GM19035 (cell line): ENCODE results near the gene ZMYND10.

Source experiments
- ATAC-seq: cut with Tn5 transposase; IDR thresholded peaks from one replicate; pipeline ENCODE4 v1.9.1; 2021; ENCODE audit not compliant: unreplicated experiment

Gene ZMYND10

DNA sequence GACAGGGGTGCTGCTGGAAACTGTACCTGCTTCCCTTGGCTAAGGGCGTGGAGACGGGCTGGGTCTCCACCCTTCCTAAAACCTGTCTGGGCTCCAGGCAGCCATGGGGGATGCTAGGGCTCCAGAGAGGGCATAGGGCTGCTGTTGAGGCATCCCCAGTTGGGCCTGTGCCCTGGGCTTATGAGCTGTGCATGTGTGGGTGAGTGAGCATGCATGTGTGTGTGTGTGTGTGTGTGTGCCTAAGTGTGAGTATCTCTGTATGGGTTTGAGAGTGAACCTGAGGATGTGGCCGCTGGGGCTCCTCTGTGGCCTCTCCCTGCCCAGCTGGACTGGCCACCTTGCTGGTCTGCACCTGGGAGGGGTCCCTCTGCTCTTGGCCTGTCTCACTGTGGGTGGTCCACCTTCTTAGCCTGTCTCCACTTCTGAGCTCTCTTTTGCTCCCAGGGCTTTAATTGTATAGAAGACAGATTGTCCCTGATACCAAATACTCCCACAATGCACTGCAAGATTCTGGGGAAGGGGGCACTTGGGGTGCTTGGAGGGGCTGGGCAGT, 25.7 kb upstream of the ZMYND10 start:
- ATAC-seq: no peak

DNA sequence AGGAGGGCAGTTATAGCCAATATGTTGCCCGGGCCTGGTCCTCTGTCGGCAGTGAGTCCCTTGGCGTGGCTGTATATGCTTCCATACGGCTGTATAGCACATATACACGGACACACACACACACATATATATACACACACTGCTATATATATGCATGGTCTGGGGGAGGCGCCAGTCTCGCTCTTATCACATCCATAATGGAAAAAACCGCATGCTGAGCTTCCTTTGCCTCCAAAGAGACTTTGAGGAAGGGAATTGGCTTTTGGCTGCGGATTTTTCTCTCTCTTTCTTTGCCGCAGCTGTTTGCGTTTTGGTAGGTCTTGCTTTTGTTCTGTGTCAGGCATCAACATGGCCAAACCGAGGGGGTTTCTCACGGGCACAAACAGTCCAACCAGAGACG, 25.1 kb upstream of the ZMYND10 start:
- ATAC-seq: no peak

DNA sequence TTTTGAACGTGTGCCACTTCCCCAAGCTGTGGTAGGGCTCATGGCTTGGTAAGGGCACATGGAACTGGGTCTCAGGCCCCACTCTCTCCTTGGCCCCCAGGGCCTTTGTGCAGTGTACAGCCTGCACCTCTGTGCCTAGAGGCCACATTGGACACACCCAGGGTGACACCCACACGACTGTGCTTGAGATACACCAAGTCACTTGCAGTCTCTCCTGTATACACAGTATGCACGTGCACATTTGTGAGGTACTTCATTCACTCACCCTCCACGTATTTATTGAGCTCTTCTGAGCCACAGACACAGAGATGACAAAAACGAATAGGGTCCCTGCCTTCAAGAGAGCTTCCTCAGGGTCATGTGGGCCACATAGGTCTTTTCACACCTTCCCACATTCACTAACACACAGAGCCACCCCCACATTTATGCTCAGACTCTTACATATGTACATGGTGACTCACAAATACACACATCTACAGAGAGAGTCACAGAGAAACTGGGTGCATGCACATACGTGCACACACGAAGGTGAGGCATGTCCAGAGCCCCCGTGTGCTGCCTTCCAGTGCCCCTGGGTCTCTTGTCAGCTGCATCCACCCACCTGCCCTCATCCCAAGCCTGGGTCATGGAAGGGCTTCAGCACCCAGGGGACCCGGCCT, 23.6 kb upstream of the ZMYND10 start:
- ATAC-seq: no peak

DNA sequence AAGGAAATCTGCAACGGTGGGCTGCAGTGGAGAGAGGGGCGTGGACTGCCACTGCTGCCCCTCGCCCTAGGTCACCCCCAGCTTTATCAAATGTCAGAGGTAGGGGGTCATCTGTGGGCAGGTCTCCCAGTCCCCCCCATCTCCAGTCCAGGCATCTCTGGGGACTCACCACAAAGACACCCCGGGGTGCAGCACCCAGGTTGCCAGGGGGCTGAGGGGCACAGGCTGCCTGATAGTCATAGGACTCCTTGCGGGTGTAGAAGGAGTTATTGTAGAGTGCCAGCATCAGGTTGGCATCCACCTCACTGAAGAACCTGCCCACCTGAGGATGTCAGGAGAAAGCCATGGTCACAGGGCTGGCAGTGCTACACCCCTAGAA, 20.3 kb upstream of the ZMYND10 start:
- ATAC-seq: peak; percentile 3

DNA sequence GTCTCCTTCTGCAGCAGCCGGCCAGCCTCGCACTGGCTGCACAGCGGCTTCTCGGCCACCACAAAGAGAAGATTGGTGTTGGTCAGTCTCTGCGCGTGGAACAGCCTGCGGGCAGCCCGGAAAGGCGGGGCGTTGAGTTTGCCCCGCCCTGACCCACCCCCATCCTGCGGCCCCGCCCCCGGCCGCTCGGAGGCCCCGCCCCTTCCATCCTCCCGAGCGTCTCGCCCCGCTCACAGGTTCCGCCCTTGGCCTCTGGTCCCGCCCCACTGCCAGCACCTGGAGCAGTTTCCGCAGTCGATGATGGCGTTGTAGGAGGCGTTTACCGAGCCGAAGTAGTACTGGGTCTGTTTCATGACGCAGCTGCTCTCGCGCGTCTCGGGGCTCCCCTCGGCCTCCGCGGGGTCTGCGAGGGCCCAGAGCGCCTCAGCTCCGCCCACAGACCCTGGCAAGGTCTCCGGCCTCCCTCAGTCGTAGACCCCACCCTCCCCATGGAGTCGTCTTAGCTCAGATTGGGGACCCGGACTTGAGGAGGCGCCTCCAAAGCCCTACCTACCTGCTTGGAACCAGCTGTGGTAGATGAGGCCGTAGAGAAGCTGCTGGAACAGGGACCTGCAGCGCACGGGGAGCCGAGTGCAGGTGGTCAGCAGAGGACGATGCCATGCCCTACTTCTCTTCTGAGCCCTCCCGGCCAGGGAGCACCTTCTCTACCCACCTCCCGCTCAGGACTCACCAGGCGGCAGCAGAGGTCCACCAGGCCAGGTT, 19.7 kb upstream of the ZMYND10 start:
- peak; percentile 86 for ATAC-seq

DNA sequence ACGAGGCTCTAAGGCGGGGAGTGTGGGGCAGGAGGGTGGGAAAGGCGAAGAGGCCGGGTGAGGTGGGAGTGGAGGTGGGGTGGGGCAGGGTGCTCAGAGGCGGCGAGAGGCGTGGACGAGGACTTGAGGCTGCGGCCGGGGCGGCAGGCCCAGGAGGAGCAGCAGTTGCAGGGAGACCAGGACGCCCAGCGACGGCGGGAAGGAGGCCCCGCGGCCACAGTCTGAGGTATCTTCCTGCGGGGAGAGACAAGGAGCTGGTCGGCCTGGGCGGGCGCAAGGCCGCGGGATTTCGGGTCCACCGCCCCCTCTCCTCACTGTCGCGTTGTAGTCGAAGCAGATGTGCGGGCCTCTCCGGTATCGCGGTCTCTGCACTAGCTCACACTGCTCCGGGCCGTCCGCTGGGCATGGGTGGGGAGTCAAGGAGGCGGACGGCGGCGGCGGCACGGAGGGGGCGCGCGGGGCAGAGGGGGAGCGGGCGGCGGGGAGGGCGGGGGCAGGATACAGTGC, 19.1 kb upstream of the ZMYND10 start:
- ATAC-seq: peak; percentile 1

DNA sequence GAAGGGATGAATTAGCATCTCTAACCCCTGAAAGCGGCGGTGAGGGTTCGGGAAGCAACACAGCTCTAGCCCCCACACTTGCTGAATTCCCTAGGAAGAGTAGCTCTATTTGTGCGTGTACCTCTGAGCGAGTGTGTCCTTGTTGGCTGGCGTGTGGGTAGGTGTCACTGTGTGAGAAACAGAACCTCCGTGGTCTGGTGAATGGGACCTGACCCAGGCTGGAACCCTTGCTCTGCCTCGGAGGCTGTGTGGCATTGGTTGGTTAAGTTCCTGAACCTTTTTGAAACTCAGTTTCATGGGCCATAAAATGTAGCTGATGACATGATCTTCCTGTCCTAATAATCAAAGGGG, 14.2 kb upstream of the ZMYND10 start:
- peak; percentile 10 for ATAC-seq

DNA sequence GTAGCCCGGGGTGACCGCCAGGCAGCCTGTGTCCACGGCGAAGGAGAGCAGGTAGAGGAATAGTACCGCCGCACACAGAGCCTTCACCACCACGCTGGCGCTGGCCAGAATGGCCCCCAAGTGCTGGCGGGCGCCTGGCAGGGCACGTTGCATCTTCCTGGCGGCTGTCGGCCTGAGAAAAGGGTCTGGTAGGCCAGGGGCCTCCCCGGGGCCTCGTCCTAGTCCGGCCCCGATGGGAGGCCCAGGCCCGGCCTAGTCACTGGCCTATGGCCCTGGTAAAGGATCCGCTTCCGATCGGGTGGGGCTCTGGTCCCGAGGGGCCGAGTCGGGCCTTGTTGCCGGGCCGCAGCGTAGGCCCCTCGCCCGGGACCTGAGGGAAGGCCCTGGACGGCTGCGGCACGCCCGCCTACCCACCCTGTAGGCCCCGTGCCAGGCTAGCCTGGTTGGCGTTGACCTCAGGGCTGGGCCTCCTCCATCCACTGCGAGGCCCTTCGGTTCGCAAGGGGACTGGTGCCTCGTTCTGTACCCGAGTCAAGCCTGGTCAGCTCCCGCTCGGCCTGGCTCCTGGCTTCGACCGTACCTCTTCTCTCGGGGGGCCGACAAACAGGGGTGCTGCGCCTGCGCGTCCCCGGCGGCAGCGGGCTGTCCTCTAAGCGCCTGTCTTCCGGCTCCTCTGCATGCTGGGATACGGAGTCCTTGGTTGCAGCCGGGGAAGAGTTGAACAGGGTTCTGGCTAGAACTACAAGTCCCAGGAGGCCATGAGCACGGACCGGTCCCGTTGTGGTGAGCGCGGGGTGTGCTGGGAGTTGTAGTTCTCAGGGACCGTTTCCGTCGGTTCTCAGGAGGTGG, 13.6 kb upstream of the ZMYND10 start, which contains the start of gene TMEM115:
TMEM115 (minus strand) TSS at position 611 of the 849 bp plus-strand sequence; CDS start at position 153, 458 bp downstream.
- ATAC-seq: peak; percentile 99

DNA sequence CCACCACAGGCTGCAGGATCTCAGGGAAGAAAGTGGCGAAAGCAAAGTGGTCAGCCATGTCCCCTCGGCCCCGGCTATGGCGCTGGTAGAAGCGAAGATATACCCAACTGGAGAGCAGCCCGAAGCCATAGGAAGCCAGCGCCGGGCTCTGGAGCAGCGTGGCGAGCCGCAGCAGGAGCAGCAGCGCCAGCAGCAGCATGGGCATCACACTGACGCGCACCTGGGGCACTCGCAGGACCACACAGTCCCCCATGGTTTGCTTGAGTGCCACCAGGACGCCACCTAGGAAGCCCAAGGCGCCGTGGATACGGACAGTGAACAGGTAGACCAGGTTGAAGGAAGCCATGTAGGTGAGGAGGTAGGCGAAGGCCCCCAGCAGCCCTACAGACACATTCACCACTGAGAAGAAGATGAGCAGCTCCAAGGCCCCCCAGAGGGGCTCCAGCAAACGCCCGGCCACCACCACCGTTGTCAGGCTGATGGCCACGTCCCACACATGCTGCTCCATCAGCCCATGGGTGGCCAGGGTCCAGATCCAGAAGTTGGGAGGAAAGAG, 12.9 kb upstream of the ZMYND10 start:
- ATAC-seq: no peak

DNA sequence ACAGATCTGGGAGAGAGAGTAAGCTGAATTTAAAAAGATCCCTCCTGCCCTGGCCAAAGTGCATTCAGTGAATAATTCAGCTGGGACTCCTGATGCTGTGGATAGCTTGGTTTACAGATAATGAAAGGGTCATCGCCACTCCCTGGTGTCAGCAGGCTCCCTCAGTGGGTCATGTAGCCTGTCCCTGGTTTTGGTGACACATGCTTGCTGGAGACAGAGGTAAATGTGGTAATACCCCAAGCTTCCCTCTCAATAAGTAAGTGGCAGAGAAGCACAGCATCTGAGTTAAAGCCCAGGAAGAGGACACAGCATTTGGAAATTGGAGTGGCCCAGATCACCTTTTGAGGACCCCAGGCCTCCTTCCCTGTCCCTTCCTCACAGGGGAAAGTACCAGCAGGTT, 11.9 kb upstream of the ZMYND10 start:
- ATAC-seq: no peak

DNA sequence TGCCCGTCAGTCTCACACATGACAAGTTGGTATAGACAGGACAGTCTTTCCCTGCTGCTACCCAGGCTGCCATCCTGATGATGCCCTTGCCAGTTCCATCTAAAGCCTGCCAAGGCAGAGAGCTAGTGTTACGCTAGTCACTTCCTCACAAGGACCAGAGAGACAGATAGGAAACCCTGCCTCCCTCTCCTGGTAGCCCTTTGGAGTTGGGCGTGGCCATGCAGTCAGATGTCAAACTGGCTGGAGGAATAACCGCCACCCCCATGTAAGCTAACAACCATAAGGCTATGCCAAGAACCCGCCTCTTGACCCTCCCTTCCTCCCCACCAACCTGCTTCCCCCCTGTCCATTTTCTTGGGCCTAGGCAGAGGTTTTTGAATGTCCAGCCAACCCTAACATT, 11.0 kb upstream of the ZMYND10 start:
- no peak for ATAC-seq

DNA sequence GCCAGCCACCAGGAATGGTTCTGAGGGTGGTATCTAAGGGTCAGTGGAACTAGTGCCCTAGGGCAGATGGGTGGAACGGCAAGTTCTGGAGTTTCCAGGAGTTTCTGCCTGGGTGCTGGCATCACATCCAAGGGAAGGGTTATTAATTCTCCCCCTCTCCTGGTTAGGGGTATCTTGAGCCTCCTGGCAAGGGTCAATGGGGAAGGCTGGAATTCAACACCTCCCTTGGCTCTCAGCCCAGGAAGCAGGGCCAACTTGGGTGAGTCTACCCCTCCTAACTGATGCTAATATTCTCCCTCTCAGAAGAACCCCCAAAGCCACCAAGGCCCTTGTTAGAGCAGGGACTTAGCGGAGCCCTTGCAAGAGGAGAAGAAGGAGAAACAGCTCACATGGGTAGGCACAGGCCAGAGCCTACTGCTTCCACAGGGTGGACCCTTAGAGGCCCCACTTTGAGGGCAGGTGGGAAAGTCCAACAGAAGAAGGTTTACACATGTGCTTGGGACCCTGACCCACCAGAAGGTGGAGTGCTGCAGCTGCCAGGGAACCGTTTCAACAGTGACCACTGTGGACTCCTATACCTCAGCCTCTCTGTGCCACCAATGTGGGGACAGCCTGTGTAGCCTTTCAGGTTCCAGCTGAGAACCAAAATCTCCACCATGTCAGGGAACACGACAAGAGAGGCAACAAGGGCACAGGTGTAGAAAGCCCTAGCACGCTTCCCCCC, 10.5 kb upstream of the ZMYND10 start:
- ATAC-seq: no peak

DNA sequence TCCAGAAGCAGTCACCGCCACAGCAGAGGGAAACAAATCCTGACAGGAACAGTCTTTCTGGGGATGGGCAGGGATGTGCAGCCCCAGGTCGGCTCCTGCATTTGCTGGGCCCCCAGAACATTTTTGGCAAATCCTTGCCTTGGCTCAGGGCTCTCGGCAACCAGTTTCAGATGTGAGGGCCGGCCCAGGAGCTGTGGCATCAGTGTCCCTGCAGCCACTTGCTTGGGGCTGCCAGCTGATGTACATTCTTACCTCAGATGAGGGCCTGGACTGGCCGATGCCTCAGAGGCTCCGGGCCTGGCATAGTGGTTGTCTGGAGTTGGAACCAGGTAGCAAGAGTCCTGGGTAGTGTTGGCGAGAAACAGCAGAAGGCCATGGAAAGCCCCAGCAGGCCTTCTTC, 9.3 kb upstream of the ZMYND10 start:
- ATAC-seq: no peak

DNA sequence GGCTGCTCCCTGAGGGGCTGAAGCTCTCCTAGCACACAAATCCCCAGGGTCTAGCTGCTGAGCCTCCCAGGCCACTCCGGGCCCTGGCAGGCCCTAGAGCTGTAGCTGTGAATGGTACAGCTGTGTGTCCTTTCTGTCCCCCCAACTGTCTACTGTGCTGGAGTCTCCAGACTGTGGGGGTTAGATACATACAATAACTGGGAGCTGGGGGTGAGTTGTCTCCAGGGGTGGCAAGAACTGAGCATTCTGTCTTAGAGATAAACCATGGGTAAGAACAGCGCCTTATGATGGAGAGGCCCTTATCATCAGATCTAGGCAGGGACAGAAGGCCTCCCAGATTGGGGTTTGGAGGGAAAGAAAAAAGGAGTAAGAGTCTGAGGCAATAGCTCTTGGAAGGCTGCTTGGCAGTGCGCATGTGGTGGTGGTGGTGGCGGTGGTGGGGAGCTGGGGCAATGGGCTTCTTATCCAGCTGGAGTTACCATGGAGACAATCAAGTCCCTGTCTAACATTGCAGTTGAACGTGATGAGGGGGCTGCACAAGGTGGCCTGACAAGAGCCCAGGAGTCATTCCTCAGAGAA, 8.7 kb upstream of the ZMYND10 start:
- ATAC-seq: no peak

DNA sequence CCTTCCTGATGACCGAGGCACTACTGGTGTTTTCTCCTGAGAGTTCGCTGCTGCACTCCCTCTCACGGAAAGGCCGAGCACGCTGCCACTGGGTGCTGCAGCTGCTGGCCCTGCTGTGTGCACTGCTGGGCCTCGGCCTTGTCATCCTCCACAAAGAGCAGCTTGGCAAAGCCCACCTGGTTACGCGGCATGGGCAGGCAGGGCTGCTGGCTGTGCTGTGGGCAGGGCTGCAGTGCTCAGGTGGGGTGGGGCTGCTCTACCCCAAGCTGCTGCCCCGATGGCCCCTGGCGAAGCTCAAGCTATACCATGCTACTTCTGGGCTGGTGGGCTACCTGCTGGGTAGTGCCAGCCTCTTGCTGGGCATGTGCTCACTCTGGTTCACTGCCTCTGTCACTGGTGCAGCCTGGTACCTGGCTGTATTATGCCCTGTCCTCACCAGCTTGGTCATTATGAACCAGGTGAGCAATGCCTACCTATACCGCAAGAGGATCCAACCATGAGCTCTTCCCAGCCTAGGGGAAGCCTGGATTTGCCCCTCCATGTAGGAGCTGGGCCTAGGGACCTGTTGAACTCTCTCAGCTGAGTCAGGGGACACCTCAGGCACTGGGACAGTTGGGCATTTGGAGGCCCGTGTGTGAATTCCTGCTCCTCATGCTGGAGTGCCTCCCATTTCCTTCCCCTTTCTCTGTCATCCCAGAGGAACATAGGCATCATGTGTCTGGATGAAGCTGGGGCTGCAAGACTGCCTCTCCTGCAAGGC, 7.9 kb upstream of the ZMYND10 start:
- ATAC-seq: no peak

DNA sequence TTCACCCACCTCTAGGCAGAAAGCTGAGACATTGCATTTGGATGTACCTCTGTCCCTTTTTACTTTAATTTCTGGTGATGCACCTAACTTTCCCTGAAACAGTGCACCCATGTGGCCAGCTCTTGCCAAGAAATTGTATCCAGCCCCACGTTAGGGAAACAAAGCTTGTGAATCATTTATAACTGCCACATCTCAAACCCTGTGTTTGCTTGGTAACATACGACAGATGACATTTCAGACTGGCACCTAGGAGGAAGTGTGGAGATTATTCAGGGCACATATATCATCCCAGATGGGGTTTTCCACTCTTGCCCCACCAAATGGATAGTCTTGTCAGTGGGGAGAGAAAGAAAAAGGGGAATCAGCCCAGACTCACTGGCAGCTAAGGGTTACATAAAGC, 7.2 kb upstream of the ZMYND10 start:
- no peak for ATAC-seq

DNA sequence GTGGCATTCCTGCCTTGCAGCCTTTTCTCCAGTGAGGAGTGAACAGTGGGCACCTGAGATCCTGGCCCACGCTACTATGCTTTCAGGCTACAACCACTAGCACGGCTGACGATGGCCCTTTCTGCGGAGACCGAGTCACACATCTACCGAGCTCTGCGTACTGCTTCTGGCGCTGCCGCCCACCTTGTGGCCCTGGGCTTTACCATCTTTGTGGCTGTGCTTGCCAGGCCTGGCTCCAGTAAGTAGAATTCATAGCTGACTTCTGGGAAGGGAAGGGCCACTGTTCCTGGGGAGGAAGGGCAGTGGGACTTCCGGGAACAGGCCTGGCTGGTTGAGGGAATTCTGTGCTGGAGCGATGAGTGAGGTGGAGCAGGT, 5.8 kb upstream of the ZMYND10 start:
- no peak for ATAC-seq

DNA sequence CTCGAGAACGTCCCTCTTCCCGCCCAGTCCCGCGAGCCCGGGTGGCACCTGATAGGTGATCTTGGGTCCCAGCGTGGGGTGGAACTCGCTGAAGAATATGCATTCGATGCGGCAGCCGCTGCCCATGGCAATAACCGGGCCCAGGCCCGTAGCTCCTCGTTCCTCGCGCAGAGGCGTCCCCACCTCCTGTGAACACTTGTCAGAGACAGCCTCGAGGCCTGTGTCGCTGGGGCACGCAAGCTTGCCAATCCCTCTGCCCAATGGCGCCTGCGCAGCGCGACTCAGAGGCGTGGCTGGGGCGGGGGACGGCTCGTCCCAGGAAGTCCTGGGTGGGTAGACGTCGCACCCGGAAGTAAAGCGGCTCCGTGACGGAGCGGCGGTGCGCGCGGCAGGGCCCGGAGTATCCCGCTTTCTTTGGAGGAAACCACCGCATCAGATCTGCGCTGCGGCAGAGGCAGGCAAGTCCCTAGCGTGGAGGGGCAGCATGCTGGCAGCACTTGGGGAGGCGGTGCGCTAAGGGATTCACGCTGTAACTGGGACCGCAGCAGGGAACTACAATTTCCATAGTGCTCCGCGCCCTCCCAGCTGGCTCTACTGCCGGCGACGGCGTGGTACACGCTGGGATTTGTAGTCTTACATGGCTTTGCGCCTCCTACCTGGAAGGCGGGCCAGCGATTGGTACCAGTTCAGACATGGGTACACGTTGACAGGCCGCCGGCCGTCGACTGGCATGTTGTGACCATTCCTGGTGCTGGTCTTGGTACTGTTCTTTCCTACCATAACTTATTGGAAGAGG, 5.2 kb upstream of the ZMYND10 start, which contains the start of the genes CYB561D2 and NPRL2:
CYB561D2 (plus strand) TSS at position 336 of the 796 bp plus-strand sequence. CDS start 572 bp downstream, outside the sequence.
NPRL2 (minus strand) TSS at position 249 of the 796 bp plus-strand sequence; CDS start at position 126, 123 bp downstream.
- ATAC-seq: peak; percentile 80
